KMS-11 (cell line): ENCODE results near the gene TANGO6.

ENCODE experiments used
- H2AFZ ChIP-seq: fragments of 200-600 bp; sonication (generic); 2 replicates; pipeline ENCODE4 v1.6.1; 2016; ENCODE audit warnings: antibody characterized with exemption, mixed run types, low read depth
- H3K27ac ChIP-seq: fragments of 200-600 bp; sonication (generic); 2 replicates; pipeline ENCODE4 v1.6.1; 2016; ENCODE audit warnings: mild to moderate bottlenecking, mixed run types
- H3K27me3 ChIP-seq: fragments of 200-600 bp; sonication (generic); 2 replicates; pipeline ENCODE4 v1.6.1; 2017; ENCODE audit warnings: mild to moderate bottlenecking, low read depth, mixed run types, moderate library complexity; ENCODE audit not compliant: insufficient read depth
- H3K36me3 ChIP-seq: fragments of 200-600 bp; sonication (generic); 2 replicates; pipeline ENCODE4 v1.6.1; 2017; ENCODE audit warnings: mild to moderate bottlenecking, mixed run types; ENCODE audit not compliant: insufficient read depth
- H3K4me1 ChIP-seq: fragments of 200-600 bp; sonication (generic); 2 replicates; pipeline ENCODE4 v1.6.1; 2016; ENCODE audit warnings: mild to moderate bottlenecking, low read depth, mixed run types; ENCODE audit not compliant: poor library complexity, severe bottlenecking
- H3K4me2 ChIP-seq: fragments of 200-600 bp; sonication (generic); 2 replicates; pipeline ENCODE4 v1.7.0; 2016; ENCODE audit warnings: mild to moderate bottlenecking, mixed run types
- H3K4me3 ChIP-seq: fragments of 200-600 bp; sonication (generic); IDR thresholded peaks from 2 replicates; pipeline ENCODE4 v1.6.1; 2017; ENCODE audit warnings: low read depth, low read length, mixed read lengths; ENCODE audit not compliant: insufficient read depth
- H3K79me2 ChIP-seq: fragments of 200-600 bp; sonication (generic); 2 replicates; pipeline ENCODE4 v1.6.1; 2016; ENCODE audit warnings: low read depth, mixed run types; ENCODE audit not compliant: insufficient read depth
- H3K9ac ChIP-seq: fragments of 200-600 bp; sonication (generic); 2 replicates; pipeline ENCODE4 v1.6.1; 2016; ENCODE audit warnings: mild to moderate bottlenecking, mixed run types
- H4K20me1 ChIP-seq: fragments of 200-600 bp; sonication (generic); 2 replicates; pipeline ENCODE4 v1.6.1; 2016; ENCODE audit warnings: mild to moderate bottlenecking, mixed run types; ENCODE audit not compliant: insufficient read depth
- CTCF ChIP-seq: fragments of 200-600 bp; sonication (generic); conservative IDR thresholded peaks from 2 replicates; pipeline ENCODE4 v1.6.1; 2017; ENCODE audit warnings: low read depth, mild to moderate bottlenecking, antibody characterized with exemption, low read length, moderate library complexity, mixed read lengths

The TANGO6 gene

GRCh38 chr16:68825427-68825826, 17.9 kb upstream of the TANGO6 start:
- no peak for TF ChIP-seq CTCF
- Histone ChIP-seq H3K4me1 (no peaks in the 10 kb centered on the region), H3K27ac (no peak overlapping the region), H3K4me3 (no peak overlapping the region), H4K20me1 (no peaks in the 10 kb centered on the region), H3K9ac (no peak overlapping the region), H3K4me2 (no peak overlapping the region), H3K27me3 (no peaks in the 10 kb centered on the region), H3K79me2 (no peaks in the 10 kb centered on the region), H3K36me3 (no peaks in the 10 kb centered on the region), H2AFZ (no peak overlapping the region)

GRCh38 chr16:68826652-68827051, 16.7 kb upstream of the TANGO6 start:
- H3K4me1 ChIP-seq: no peaks in the 10 kb centered on the region
- H3K79me2 ChIP-seq: no peaks in the 10 kb centered on the region
- H3K9ac ChIP-seq: no peak overlapping the region
- H3K27me3 ChIP-seq: no peaks in the 10 kb centered on the region
- no peaks in the 10 kb centered on the region for H4K20me1 ChIP-seq
- no peak overlapping the region for H3K4me3 ChIP-seq
- no peak for TF ChIP-seq CTCF
- H3K4me2 ChIP-seq: no peak overlapping the region
- no peak overlapping the region for H3K27ac ChIP-seq
- H2AFZ ChIP-seq: no peak overlapping the region
- no peaks in the 10 kb centered on the region for H3K36me3 ChIP-seq

GRCh38 chr16:68833251-68833650, 10.1 kb upstream of the TANGO6 start:
- H2AFZ ChIP-seq: no peak overlapping the region
- H3K4me2 ChIP-seq: no peak overlapping the region
- no peaks in the 10 kb centered on the region for H3K4me1 ChIP-seq
- no peaks in the 10 kb centered on the region for H3K79me2 ChIP-seq
- H3K36me3 ChIP-seq: no peaks in the 10 kb centered on the region
- H3K27ac ChIP-seq: no peak overlapping the region
- no peaks in the 10 kb centered on the region for H4K20me1 ChIP-seq
- H3K9ac ChIP-seq: no peak overlapping the region
- TF ChIP-seq CTCF: no peak
- H3K4me3 ChIP-seq: no peak overlapping the region
- H3K27me3 ChIP-seq: no peaks in the 10 kb centered on the region

- no peaks in the 10 kb centered on the region for H3K27me3 ChIP-seq
- no peak overlapping the region for H3K4me2 ChIP-seq
- no peaks in the 10 kb centered on the region for H3K36me3 ChIP-seq
- no peak overlapping the region for H2AFZ ChIP-seq
- H3K9ac ChIP-seq: no peak overlapping the region
- H4K20me1 ChIP-seq: no peaks in the 10 kb centered on the region
- H3K27ac ChIP-seq: no peak overlapping the region
- H3K4me3 ChIP-seq: no peak overlapping the region
- H3K4me1 ChIP-seq: no peaks in the 10 kb centered on the region
- TF ChIP-seq CTCF: no peak
- no peaks in the 10 kb centered on the region for H3K79me2 ChIP-seq
Observed at GRCh38 chr16:68834550-68834949, 8.8 kb upstream of the TANGO6 start.

GRCh38 chr16:68835970-68836369, 7.4 kb upstream of the TANGO6 start:
- no peaks in the 10 kb centered on the region for H4K20me1 ChIP-seq
- H3K27me3 ChIP-seq: no peaks in the 10 kb centered on the region
- H3K79me2 ChIP-seq: no peaks in the 10 kb centered on the region
- H3K4me3 ChIP-seq: no peak overlapping the region
- no peak overlapping the region for H2AFZ ChIP-seq
- no peak for TF ChIP-seq CTCF
- no peak overlapping the region for H3K27ac ChIP-seq
- H3K36me3 ChIP-seq: no peaks in the 10 kb centered on the region
- H3K4me2 ChIP-seq: no peak overlapping the region
- no peaks in the 10 kb centered on the region for H3K4me1 ChIP-seq
- no peak overlapping the region for H3K9ac ChIP-seq
